HG02798 (cell line): ENCODE data around the gene MEGF11.

Experiments
- ATAC-seq: cut with Tn5 transposase; IDR thresholded peaks from one replicate; pipeline ENCODE4 v1.9.1; 2021; ENCODE audit warnings: mild to moderate bottlenecking; ENCODE audit not compliant: unreplicated experiment, poor library complexity

The MEGF11 gene

GRCh38 chr15:65963358-65963757 is 290.2 kb downstream of the MEGF11 start:
- ATAC-seq, result no peak

GRCh38 chr15:65962187-65962586 is 291.4 kb downstream of the MEGF11 start:
- no peak for ATAC-seq

GRCh38 chr15:65960586-65960985 is 293.0 kb downstream of the MEGF11 start:
- ATAC-seq, result no peak

DNA sequence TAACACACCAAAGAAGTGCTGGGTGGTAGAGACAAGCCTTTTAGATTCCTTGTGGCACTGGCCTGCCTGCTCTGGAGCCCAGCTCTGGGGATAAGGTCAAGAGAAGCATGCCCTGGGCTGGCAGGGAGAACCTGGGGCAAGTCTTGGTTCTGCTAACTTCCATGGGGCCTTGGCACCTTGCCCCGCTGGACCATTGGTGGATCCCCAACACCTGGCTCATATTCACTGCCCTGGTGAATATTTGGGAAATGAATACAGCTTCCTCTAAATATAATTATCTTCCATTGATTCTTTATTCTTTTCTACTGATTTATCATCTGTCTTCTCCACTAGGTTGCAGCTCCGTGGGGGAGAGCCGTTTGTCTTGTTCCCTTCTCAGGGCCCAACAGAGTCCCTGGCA is 294.7 kb downstream of the MEGF11 start:
- ATAC-seq, result no peak

DNA sequence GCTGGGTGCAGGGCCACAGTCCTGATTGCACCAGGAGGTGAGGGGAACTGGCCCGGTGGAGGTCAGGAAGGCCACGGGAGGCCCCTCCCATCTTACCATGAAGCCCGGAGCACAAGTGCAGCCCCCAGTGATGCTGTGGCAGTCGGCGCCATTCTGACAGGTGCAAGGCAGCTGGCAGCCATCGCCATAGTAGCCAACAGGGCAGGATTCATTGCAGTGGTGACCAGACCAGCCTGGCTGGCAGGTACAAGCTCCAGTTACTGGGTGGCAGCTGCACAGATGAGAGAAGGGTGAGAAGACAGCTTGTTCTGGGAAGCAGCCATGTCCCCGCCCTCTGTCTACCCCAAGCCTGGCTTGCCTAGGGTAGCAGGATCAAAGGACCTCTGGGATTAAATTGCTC is 296.1 kb downstream of the MEGF11 start:
- ATAC-seq, result no peak

- ATAC-seq, result no peak
Measured at GRCh38 chr15:65956899-65957298, 296.7 kb downstream of the MEGF11 start.

DNA sequence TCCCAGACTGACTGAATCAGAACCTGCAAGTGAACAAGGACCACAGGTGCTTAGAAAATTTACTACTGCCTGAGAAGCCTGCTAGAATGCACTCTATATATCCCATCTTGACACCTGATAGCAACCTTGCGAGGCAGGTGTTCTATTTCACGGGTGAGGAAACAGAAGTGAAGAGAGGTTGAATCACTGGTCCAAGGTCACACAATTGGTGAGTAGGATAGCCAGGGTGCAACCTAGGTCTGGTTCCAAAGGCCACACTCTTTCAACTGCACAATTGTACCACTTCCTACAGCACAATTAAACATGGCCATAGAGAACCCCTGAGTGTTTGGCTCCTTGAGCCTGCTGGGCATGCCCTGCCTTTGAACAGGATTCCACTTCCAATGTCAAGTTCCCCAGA is 297.2 kb downstream of the MEGF11 start:
- ATAC-seq, result no peak

- ATAC-seq, result no peak
Measured at GRCh38 chr15:65954289-65954741, 299.2 kb downstream of the MEGF11 start.

DNA sequence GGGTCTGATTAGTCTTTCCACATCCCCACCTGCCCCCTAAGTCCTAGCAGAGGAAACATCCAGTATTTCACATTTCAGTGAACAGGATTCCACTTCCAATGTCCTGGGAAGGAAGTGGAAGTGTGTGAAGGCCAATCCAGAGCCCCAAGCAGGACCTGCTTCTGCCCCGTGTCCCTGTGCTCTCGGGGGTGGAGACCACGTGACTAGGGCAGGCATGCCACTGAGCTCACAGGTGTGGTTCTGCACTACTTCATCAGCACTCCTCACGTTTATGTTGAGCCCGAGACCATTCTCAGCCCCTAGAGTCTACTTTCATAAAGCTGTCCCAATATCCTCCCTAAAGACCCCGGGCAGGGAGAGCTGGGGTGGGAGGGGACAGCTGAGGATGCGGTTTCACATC is 299.9 kb downstream of the MEGF11 start:
- no peak for ATAC-seq

DNA sequence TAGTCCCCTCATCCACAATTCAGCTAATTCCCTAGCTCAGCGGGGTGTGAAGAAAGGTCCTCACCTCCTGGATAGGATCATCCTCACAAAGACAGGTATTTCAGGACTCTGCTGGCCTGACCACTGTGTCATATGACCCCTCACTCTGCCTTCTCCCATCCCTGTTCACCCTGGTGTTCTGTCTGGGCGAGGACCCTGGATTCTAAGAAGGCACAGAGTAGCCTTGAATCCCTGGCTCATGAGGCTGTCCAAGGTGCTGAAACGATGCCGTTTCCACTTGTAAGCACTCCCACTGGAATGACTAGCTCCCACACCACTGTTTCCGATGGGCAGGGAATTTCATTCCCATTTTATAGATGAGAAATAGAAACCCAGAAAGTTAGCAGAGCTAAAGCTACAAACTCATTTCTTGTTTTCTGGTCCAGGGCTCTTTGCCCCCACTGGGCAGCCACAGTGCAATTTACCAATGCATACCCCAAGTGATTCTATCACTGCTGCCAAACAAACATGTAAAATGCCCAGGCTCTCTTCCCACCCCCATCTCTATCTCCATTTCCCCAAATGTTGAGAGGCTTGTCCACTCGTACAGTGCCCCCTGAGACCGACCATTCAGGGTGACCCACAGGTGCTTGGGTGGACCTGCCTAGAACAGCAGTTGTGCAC is 301.0 kb downstream of the MEGF11 start:
- ATAC-seq, result no peak

- ATAC-seq, result no peak
Measured at GRCh38 chr15:65951007-65951406, 302.5 kb downstream of the MEGF11 start.

DNA sequence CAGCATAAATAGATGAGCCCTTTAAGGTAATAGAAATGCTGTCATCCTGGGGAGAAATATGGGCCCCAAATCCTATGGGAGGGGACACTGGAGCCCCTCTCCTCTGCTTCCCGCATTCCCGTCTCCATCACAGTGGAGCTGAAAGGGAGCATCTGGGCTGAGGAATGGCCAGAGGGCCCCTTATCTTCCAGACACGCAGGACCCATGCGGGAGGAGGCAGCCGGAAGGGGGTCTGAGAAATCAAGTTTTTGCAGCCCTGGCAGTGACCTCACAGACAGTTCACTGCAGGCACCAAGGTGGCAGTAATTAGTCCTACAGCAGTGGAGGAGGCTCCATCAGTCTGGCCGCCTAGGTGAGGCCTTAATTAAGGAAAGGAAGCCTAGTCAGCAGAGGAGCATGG is 304.1 kb downstream of the MEGF11 start:
- no peak for ATAC-seq

DNA sequence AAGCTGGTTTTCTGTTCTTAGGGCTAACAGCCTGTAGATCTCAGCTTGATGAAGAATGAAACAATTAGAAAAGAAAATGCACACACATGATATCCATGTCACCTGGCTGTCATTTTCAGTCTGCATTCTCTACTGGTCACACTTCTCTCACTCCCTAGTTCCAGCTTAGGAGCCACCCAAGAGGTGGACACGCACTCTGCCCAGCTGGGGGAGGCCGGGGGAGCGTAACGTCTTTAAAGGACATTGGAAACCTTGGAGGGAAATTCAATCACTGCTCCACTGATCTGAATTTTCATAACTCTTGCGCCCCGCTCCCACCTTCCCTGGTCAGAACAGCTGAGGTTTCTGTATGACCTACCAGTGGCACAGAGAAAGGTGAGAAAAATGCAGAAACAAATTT is 304.5 kb downstream of the MEGF11 start:
- no peak for ATAC-seq

DNA sequence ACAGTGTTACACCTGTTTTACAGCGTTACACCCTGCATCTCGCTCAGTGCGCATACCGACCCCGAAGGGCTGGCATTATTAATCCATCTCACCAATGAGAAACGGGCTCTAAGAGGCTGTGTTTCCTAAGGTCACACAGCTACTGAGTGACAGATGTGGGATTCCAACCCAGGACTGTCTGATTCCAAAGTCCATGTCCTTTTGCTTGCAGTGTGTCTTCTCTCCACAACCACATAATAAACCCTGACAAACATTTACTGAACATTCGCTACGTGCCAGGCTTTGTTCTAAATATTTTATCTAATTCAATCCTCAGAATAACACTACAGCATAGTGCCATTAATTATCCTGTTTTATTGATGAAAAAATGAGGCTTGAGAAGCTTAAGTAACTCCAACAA is 305.2 kb downstream of the MEGF11 start:
- ATAC-seq, result no peak

GRCh38 chr15:65947041-65947440 is 306.5 kb downstream of the MEGF11 start:
- no peak for ATAC-seq

DNA sequence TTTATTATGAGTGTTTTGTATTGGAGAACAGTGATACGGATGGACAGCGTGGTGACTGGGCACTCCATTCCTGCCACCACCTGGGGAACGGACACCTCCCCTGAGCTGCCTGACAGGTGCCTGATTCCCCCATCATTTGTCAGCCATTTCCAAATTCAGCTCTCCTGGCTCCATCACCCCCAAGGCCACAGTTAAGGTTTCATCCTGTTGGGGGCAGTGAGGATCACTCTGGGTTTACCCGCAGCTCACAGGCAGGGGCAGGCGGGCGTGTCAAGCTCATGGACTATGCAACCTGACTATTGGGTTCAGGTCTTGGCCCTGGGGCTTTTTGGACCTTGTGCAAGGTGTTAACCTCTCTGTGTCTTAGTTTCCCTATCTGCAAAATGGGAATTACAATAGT is 307.9 kb downstream of the MEGF11 start:
- ATAC-seq, result no peak

GRCh38 chr15:65944404-65944803 is 309.1 kb downstream of the MEGF11 start:
- ATAC-seq, result no peak

GRCh38 chr15:65942436-65942835 is 311.1 kb downstream of the MEGF11 start:
- no peak for ATAC-seq

GRCh38 chr15:65940618-65940909 is 313.0 kb downstream of the MEGF11 start:
- no peak for ATAC-seq

GRCh38 chr15:65939901-65940617 is 313.5 kb downstream of the MEGF11 start:
- no peak for ATAC-seq

DNA sequence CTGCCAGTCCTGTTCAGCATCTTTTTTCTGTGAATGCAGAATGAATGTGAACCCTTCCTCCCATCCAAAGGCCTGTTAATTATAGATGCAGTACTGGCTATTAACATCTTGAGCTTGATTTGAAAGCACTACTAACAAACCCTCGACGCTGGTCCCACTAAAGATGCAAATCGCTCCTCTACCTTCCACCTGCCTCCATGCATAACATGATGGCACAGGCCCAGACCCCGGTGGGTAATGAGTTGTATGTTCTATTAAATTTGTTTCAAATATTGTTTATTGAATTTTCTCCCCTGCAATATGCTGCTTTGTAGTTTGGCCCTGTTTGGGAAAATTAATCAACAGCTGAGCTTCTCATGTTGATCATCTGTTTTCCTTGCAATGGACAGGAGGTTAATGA is 314.9 kb downstream of the MEGF11 start:
- no peak for ATAC-seq

DNA sequence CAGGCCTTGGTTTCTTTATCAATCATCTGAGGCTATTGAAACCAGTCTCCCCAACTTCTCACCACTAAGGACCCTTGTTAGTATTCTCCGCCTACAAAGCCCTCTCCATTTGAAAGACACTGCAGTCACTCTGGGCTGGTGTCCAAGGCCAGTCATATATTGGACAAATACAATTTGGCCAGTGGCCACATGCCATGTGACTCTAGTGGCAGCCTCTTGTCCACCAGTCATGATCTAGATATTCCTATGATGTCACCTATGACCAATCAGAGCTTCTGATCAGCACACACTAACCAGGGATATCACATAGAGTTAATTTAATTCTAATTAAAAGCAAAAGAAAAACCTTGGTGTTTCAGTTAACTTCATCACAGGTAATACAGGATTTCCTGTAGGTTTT is 316.1 kb downstream of the MEGF11 start:
- no peak for ATAC-seq
